Chondrocyte (in vitro differentiated cells): ENCODE data around the gene LRRC66. TPM values are rescaled to one million over a fixed set of nuclear protein-coding genes. Genes with fewer than 3 reads are reported as not detected.

Source experiments
- DNase-seq: peaks from one replicate; pipeline ENCODE4 v3.0.0; 2021; ENCODE audit warnings: mixed read lengths, low spot score
- H3K27ac Mint-ChIP-seq: one replicate; pipeline ENCODE4 v1.8.0; 2021; ENCODE audit warnings: mild to moderate bottlenecking, moderate library complexity, mixed read lengths; ENCODE audit not compliant: unreplicated experiment
- H3K27me3 Mint-ChIP-seq: 2 replicates; pipeline ENCODE4 v1.8.0; 2021; ENCODE audit warnings: low read depth, mixed read lengths
- H3K36me3 Mint-ChIP-seq: 2 replicates; pipeline ENCODE4 v1.8.0; 2021; ENCODE audit warnings: low read depth, mixed read lengths
- H3K4me1 Mint-ChIP-seq: 2 replicates; pipeline ENCODE4 v1.8.0; 2021; ENCODE audit warnings: low read depth, mild to moderate bottlenecking, mixed read lengths
- H3K4me3 Mint-ChIP-seq: one replicate; pipeline ENCODE4 v1.8.0; 2021; ENCODE audit warnings: mild to moderate bottlenecking, moderate library complexity, mixed read lengths; ENCODE audit not compliant: unreplicated experiment
- H3K9me3 Mint-ChIP-seq: 2 replicates; pipeline ENCODE4 v1.8.0; 2021; ENCODE audit warnings: low read depth, mixed read lengths
- total RNA-seq: library from RNA; stranded (reverse); gene quantifications from 3 replicates; pipeline ENCODE4 v1.2.1, GENCODE V29; 2021
- TF ChIP-seq, protein P1 (sequence below): fragments of 200-600 bp; sonication (generic); IDR thresholded peaks from 2 replicates; pipeline ENCODE4 v1.5.0; 2021; ENCODE audit warnings: antibody characterized with exemption, mild to moderate bottlenecking, moderate library complexity

LRRC66 gene
- total RNA-seq, 1 donor from 2014 or later, result 0.57 TPM

DNA sequence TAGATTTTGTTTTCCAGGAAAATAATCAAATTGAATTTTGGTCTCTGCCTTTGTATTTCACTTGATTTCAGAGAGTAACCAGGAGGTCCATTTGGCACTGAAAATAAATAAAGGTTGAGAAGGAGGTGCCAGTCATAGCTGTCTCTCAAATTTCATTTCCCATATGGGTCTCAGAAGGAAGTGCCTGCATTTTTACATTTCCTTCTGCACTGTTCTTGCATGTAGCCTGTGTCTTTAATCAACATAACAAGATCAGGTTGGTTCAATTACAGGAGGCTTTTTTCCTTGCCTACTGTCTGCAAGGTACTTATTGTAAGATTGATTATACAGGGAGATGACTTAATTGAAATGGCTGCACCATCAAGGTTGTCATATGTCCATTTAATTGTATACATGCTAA lies 15.7 kb downstream of the LRRC66 start:
- Mint-ChIP-seq H3K36me3 (peaks cover 8% of the 10 kb centered on the region), H3K4me3 (no peak overlapping the region), H3K4me1 (no peaks in the 10 kb centered on the region), H3K27me3 (no peaks in the 10 kb centered on the region), H3K9me3 (peaks cover 4% of the 10 kb centered on the region), H3K27ac (no peak overlapping the region)
- no peak for DNase-seq
- TF ChIP-seq, protein P1, sequence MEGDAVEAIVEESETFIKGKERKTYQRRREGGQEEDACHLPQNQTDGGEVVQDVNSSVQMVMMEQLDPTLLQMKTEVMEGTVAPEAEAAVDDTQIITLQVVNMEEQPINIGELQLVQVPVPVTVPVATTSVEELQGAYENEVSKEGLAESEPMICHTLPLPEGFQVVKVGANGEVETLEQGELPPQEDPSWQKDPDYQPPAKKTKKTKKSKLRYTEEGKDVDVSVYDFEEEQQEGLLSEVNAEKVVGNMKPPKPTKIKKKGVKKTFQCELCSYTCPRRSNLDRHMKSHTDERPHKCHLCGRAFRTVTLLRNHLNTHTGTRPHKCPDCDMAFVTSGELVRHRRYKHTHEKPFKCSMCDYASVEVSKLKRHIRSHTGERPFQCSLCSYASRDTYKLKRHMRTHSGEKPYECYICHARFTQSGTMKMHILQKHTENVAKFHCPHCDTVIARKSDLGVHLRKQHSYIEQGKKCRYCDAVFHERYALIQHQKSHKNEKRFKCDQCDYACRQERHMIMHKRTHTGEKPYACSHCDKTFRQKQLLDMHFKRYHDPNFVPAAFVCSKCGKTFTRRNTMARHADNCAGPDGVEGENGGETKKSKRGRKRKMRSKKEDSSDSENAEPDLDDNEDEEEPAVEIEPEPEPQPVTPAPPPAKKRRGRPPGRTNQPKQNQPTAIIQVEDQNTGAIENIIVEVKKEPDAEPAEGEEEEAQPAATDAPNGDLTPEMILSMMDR, result no peak

DNA sequence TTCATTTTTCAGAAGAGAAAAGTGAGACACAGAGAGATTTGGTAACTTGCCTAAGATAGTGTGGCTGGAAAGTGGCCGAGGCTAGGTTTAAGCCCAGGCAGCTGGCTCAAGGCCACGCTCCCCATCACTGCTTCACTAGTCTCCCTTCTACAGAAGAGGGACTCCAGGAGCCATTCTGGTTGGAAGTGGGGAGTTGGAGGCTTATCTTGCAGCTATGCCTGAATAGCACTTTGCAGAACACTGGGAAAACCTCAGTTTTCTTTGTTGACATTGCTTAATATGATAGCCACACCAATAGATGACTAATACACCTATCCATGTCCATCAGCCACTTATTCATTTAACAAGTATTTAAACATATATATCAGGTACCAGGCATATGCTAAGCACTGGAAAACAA lies 18.5 kb downstream of the LRRC66 start:
- Mint-ChIP-seq H3K4me3 (no peak overlapping the region), H3K9me3 (no peaks in the 10 kb centered on the region), H3K4me1 (no peaks in the 10 kb centered on the region), H3K36me3 (peaks cover 9% of the 10 kb centered on the region), H3K27ac (no peak overlapping the region), H3K27me3 (no peaks in the 10 kb centered on the region)
- no peak for DNase-seq
- TF ChIP-seq, protein P1, result no peak

DNA sequence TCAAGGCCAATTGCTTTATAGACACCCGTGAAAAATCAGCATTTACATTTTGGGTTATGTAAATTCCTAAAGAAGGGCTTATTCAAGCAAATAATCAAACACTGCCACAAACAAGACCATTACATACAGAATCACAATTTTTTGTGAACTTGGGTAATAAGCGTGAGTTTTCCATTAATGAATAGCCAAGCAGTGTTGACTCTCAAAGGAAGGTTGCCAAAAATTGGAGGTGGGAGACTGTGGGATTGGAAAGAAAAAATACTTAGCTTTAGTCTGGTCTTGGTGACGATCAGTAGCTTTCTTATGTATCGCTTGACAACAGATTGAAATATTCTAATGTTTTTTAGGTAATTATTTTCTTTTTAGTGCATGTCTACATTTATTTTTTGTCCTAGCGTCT lies 20.9 kb downstream of the LRRC66 start:
- TF ChIP-seq, protein P1, result no peak
- no peaks in the 10 kb centered on the region for H3K27me3 Mint-ChIP-seq
- no peak overlapping the region for H3K4me3 Mint-ChIP-seq
- peaks cover 19% of the 10 kb centered on the region for H3K36me3 Mint-ChIP-seq
- H3K4me1 Mint-ChIP-seq, result no peaks in the 10 kb centered on the region
- H3K9me3 Mint-ChIP-seq, result peaks cover 5% of the 10 kb centered on the region
- no peak for DNase-seq
- H3K27ac Mint-ChIP-seq, result no peak overlapping the region

DNA sequence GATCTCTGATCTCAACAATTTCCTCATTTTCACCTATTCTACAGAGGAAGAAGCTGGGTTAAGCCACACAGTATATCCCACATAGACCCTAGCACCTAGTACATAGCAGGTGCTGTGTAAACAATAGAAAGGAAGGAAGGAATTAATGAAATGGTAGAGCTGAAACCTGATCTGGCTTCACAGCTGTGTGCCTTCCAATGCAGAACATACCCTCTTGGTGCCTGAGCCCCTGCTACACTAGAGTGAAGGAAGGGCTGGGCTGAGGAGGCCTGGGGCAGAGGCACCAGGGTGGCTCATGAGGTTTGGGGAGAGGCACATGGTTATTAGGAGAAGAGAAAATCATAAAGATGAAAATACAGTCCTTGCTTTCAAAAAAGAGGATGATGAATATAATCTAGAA lies 21.3 kb downstream of the LRRC66 start:
- DNase-seq, result no peak
- Mint-ChIP-seq H3K4me3 (no peak overlapping the region), H3K36me3 (peaks cover 19% of the 10 kb centered on the region), H3K27ac (no peak overlapping the region), H3K27me3 (no peaks in the 10 kb centered on the region), H3K9me3 (peaks cover 9% of the 10 kb centered on the region), H3K4me1 (no peaks in the 10 kb centered on the region)
- TF ChIP-seq, protein P1, result no peak

DNA sequence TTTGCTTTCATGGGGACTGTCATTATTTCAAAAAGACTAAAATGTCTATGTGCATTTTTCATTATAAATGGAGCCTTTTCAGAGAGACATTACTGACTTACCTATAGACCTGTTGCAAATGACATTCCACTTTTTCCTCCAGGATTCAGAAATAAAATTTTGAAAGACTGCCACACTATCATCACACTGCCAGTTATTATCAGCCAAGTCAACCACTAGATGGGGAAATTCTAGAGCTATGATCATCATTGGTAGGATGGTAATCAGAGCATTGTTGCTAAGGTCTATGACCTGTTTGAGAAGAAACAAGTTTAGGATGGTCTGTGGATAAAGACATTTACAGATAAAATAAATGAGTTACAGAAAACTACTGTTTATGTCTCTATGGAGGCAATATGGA lies 22.5 kb downstream of the LRRC66 start:
- peaks cover 18% of the 10 kb centered on the region for H3K9me3 Mint-ChIP-seq
- DNase-seq, result no peak
- H3K4me1 Mint-ChIP-seq, result no peaks in the 10 kb centered on the region
- no peak overlapping the region for H3K4me3 Mint-ChIP-seq
- H3K27ac Mint-ChIP-seq, result no peak overlapping the region
- H3K27me3 Mint-ChIP-seq, result no peaks in the 10 kb centered on the region
- H3K36me3 Mint-ChIP-seq, result peaks cover 24% of the 10 kb centered on the region
- TF ChIP-seq, protein P1, result peak; percentile 13
